GM10248 (cell line): ENCODE data around the gene AKAP6.

Experiments
- CTCF ChIA-PET: fragments of 300-600 bp; sonication (Branson Sonifier 250); formaldehyde crosslinking; extraction: SDS; loops from one replicate; lab custom pipeline; 2021; ENCODE audit warnings: antibody characterized with exemption; lab: Yijun Ruan, JAX
- POLR2A ChIA-PET: fragments of 350-650 bp; sonication (Branson Sonifier 250); formaldehyde crosslinking; extraction: SDS; loops from one replicate; lab custom pipeline; 2020; ENCODE audit warnings: antibody characterized with exemption; lab: Yijun Ruan, JAX
- DNase-seq: peaks from one replicate; pipeline ENCODE4 v3.0.0; 2012; ENCODE audit errors: extremely low spot score
- TF ChIP-seq, protein P1 (sequence below): IDR thresholded peaks from 2 replicates; pipeline ENCODE4 v1.5.1; 2012; ENCODE audit warnings: mild to moderate bottlenecking, low read depth; ENCODE audit errors: extremely low read depth, missing control alignments, control extremely low read depth

The AKAP6 gene

DNA sequence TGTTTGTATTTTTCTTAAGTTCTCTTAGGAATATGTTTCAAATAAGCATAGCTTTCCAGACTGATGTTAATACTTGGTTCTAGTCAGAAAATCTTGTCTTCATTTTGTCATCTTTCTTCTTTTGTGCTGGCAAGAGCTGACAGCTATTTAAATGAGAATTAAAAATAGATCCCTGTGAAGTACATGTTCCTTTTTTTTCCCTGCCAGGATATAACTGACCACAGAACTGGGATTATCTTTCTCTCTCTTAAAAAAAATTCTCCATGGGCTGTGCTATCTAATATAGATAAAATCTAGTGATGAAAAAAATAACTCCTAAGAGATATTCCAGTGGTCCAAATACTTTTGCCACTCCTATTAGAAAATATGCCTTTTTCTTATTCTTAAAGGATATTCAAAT is 163.4 kb downstream of the AKAP6 start:
- CTCF ChIA-PET: no interaction called here
- TF ChIP-seq, protein P1, sequence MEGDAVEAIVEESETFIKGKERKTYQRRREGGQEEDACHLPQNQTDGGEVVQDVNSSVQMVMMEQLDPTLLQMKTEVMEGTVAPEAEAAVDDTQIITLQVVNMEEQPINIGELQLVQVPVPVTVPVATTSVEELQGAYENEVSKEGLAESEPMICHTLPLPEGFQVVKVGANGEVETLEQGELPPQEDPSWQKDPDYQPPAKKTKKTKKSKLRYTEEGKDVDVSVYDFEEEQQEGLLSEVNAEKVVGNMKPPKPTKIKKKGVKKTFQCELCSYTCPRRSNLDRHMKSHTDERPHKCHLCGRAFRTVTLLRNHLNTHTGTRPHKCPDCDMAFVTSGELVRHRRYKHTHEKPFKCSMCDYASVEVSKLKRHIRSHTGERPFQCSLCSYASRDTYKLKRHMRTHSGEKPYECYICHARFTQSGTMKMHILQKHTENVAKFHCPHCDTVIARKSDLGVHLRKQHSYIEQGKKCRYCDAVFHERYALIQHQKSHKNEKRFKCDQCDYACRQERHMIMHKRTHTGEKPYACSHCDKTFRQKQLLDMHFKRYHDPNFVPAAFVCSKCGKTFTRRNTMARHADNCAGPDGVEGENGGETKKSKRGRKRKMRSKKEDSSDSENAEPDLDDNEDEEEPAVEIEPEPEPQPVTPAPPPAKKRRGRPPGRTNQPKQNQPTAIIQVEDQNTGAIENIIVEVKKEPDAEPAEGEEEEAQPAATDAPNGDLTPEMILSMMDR: no peak
- no peak for DNase-seq
- POLR2A ChIA-PET: no interaction called here

DNA sequence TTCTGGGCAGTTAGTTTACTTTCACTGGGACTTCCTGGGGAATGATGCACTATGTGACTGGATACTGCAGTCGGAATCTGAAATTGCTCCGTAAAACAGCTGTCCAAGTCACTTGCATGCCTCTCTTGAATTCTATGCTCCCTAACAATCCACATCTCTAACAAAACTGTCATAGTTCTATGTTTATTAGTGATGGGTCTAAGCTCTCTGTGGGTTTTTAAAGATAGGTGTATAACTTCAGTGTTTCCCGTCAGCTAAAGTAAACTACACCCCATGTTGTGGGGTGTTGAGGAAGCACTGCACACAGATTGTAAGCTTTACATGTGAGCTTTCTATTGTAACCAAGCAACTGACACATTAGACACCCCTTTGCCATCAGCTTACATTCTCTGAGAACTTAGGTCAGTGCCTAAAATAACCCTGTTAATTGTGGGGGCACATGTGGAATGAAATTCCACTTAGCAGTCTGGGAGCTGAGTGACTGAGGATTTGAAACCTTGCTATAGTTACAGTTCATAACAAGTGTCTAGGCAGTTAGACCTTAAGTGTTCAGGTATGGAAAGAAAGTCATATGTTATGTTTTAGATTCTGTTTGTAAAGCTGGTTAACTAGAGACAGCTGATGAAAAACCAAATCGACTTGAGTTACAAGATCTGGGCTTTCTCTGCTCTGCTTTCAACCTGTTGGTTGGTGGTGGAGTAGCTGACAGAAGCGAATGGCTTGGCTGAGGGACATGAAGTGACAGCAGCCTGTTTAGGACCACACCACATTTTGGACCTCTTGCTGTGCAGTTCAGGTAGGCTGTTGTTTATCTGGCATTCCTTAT is 165.7 kb downstream of the AKAP6 start:
- ChIA-PET CTCF (interaction anchor here (0.6 to 1.3 kb wide), 4 partner anchors 22 to 240 kb away, joined by 3 read pairs; no protein-coding TSS in a partner anchor), POLR2A (no interaction called here)
- TF ChIP-seq, protein P1: no peak
- no peak for DNase-seq

DNA sequence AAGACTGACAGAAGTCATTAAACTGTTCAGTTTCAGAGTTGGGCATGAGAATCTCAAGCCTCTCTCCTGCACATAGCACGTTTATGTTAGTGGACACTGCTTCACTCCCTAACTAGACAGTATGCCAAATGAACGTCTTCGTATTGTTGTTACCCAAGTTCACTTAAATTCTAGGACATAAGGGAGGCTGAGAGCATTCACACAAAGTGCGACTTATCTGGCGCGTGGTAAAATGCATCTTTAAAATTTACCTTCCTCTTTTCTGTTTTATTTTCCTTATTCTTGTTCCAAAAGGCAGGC is 166.3 kb downstream of the AKAP6 start:
- CTCF ChIA-PET: no interaction called here
- DNase-seq: no peak

DNA sequence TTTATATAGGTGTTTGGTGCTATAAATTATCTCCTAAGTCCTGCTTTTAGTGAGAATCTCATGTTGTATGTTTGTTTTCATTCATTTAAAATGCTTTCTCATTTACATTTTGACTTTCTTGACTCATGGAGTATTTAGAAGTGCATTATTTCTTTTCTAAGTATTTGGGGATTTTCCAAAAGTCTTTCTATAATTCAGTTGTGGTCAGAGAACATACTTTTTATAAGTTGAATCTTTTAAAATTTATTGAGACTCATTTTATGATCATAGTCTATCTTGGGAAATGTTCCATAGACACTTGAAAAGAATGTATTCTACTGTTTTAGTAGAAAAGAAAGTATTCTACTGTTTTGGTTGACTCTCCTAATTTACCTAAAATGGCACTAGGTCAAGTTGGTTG is 168.2 kb downstream of the AKAP6 start:
- TF ChIP-seq, protein P1: no peak

More for the DNA sequence above, 166.3 kb downstream of the AKAP6 start:
- POLR2A ChIA-PET: no interaction called here
- TF ChIP-seq, protein P1: no peak

DNA sequence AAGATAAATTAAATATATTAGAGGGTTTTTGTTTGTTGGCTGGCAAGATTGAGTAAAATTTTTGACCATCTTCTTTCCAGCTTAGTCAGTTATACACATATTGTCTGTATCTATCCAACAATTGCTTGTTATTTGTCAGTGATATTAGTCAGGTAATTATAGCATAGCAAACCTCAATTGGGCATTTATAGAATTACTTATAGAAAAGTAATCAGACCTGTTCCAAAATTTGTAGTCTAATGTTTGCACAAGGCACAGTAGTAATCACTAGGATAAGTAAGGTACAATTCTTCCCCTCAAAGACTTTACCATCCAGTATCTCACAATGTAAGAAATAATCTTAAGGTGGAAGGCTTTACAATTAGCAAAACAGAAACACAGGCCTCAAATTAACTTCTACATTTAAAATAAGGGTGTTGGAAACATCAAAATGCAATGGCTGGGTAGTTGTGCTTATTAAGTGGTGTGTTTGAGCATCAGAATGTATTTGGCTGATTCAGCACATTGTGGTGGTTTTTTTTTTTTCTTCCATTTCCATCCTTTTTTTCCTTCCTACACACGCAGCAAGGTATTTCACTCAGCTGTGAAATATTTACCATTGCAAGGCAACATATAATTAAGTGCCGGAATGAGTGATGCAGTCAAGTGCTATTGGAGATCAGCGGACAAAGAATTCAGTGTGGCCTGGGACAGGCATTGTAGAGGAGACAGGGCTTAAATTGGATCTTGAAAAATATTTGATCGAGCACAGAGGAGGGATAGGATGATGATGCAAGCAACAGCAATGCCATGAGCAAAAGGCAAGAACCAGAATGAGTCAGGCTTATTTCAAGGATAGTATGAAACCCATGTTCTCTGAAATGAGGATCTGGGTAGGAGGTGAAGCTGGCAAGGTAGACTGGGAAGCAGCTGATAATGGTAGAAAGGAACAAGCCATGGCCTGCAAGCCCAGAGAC is 178.2 kb downstream of the AKAP6 start:
- ChIA-PET POLR2A (no interaction called here), CTCF (interaction anchor here (0.9 kb wide), 1 partner anchor 11 kb away, joined by 4 read pairs; no protein-coding TSS in a partner anchor)
- TF ChIP-seq, protein P1: no peak
- DNase-seq: no peak

More for the DNA sequence above, 168.2 kb downstream of the AKAP6 start:
- POLR2A ChIA-PET: no interaction called here
- CTCF ChIA-PET: interaction anchor here (1.0 kb wide), 1 partner anchor 16 kb away, joined by 3 read pairs; no protein-coding TSS in a partner anchor
- DNase-seq: no peak

DNA sequence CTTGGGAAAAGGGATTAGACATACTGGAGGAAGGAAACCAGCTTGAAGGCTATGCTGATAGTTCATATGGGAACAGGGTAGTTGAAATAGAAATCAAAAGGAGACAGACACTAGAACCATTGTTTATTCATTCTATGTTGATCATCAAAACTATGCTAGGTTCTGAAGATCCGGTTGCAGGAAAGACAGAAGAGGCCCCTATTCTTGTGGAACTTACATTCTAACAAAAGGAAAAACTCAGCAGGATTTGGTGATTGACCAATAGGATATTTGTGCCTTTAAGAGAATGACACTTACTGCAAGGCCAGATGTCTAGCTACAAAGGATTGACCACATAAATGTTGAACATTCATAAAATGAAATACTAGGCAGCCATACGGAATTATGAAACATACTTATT is 179.2 kb downstream of the AKAP6 start:
- no peak for DNase-seq
- TF ChIP-seq, protein P1: no peak
- POLR2A ChIA-PET: no interaction called here
- CTCF ChIA-PET: interaction anchor here (0.9 kb wide), 1 partner anchor 10 kb away, joined by 4 read pairs; no protein-coding TSS in a partner anchor
